HG03469 (cell line): Measurements from ENCODE around the gene FANCE.
"Not testable (repeated sequence)": the region's sequence is repeated elsewhere in the genome, so short reads cannot be mapped to it uniquely, and the experiment has no call there.

Source experiments
- ATAC-seq: cut with Tn5 transposase; IDR thresholded peaks from one replicate; pipeline ENCODE4 v1.9.1; 2021; ENCODE audit warnings: mild to moderate bottlenecking, moderate library complexity, moderate number of reproducible peaks; ENCODE audit not compliant: unreplicated experiment

FANCE gene

DNA sequence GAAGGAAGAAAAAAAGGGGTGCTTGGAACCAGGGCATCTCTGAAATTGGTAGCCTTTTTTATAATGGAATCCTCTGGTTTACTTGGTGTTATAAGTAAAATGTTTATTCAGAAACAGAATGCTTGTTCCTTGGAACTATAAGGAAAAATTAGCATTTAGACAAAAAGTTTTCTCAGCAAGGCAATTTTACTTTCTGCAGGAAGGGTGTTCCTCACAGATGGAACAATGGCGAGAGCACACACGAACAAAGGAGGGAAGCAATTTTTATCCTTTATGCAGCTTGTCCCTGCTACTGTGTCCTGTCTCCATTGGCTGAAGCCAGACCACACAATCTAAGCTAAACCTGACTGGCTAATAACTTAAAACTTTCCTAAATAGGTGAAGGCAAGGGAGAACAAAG lies 22.7 kb upstream of the FANCE start:
- ATAC-seq: no peak

DNA sequence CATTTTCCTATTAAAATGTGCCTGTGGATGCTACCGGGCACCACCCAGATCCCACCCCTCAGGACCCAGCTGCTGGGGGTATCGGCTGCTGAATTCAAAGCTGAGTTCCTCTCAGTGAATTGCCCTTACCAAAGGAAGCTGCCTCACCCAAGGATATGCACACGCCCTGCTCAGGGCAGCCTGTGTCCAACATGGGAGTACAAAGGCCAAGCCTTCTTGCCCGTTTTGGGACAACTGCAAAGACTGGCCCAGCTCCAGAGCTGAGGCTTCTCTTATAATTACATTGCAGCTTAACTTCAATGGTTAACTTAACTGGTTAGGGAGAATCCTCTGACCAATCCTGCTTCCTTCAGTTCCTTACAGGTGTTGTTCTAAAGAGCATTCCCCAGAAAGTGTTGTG lies 19.8 kb upstream of the FANCE start:
- ATAC-seq: no peak

DNA sequence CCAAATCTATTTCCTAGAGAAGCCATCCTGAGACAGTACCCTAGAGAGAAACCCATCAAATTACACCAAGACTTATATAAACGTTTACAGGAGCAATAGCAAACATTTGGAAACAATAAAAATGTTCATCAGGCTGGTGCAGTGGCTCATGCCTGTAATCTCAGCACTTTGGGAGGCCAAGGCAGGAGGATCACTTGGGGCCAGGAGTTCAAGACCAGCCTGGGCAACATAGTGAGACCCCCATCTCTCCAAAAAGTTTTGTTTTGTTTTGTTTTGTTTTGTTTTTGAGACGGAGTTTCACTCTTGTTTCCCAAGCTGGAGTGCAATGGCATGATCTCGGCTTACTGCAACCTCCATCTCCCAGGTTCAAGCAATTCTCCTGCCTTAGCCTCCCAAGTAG lies 19.4 kb upstream of the FANCE start:
- not testable (repeated sequence) for ATAC-seq

DNA sequence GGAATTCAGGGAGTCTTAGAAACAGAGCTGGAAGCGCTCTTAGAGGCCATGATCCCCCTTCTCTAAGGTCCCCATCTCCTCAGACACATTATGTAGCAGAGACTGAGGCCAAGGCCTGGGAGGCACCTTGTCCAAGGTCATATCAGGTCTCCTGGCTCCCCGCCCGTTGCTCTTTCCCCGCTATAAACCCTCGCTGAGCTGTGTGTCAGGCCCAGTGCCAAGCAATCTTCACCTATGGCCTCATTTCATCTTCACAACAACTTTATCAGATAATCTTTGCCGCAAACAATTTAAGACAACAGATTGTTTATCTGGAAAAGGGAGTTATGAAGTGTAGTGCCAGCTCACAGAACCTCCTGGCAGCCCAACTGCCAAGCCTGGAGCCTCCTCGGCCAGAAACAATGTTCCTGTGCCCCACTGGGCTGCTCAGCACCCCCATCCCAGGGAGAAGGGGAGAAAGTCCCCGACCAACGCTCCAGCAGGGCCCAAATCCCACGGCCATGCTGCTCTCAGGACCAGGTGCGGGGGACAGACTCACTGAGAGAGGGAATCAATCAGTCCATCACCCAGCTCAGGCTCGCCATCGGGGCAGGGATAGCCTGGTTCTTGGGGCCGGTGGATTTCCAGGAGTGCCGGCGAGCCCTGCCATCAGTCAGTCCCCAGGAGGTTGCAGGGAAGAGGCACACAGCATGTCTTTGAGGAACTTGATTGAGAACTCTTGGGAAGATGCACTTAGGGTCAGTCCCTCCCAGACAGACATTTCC lies 16.9 kb upstream of the FANCE start:
- no peak for ATAC-seq

DNA sequence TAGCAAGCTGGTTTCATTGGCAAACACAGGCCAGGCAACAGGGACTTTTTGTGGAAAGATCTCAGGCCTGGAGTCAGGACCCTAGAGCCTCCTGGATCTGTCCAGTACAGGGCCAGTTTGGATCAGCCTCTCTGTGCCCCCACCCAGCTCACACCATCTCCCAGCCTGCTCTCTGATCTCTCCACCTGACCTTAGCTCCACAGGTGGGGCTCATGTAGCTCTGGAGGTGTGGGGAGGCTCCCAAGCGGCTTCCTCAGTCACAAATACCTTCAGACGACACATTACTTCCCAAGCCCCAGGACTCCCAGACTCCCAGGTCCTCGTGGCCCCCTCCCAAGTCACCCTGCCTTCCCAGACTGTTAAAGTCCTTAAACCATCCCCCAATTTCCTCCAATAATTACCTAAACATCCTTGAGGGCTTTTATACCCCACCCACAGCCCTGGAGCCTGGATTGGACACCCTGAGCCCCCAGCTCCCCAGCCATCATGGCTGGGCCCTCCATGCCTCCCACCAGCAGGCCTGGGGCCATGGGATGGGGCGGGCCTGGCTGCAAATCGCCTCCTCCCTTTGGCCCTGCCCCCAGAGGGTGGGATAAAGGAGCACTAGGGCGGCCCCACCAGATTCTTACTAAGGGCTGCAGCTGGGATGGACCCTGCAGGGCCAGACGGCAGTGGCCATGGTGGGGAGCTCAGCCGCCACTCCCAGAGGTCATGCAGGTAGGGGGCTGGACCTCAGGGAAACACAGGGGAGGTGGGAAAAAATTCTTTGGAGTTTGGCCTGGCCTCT lies 15.9 kb upstream of the FANCE start:
- ATAC-seq: no peak

DNA sequence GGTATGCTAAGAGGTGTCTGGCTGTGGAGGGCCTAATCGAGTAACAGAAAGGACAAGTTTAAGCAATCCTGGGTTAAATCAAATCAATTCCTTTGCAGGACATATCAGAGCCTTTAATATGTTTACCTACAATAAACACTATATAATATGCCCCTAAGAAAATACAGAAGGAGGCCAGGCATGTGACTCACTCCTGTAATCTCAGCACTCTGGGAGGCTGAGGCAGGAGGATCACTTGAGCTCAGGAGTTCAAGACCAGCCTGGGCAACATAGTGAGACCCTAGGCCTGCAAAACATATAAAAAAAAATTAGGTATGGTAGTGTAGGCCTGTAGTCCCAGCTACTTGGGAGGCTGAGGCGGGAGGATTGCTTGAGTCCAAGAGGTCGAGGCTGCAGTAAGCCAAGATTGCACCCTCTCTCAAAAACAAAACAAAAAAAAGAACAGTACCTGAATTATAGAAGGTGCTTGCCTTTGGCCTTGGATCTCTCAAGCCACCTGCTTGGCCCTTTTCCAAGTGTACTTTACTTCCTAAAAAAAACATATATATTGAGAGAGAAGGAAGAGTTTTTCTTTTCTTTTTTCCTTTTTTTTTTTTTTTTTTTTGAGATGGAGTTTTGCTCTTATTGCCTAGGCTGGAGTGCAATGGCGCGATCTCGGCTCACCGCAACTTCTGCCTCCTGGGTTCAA lies 13.6 kb upstream of the FANCE start:
- ATAC-seq: not testable (repeated sequence)

DNA sequence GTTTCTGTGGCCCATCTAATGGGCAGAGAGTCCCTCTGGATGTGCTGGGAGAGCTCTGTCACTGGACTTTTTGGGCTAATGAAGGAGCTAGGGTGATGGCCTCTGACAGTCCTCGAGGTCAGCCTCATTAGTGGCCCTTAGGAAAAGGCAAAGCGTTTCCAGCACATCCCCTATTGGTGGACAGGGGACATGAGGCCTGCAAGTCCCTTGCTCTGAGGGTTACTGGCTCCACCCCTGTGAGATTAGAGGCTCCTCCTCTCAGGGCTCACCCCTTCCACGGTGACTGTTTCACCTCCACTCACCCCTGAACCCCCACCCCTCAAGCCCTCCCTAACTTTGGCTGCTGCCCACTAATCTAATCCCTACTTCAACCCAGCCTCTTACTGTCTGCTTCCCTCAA lies 12.8 kb upstream of the FANCE start:
- no peak for ATAC-seq

DNA sequence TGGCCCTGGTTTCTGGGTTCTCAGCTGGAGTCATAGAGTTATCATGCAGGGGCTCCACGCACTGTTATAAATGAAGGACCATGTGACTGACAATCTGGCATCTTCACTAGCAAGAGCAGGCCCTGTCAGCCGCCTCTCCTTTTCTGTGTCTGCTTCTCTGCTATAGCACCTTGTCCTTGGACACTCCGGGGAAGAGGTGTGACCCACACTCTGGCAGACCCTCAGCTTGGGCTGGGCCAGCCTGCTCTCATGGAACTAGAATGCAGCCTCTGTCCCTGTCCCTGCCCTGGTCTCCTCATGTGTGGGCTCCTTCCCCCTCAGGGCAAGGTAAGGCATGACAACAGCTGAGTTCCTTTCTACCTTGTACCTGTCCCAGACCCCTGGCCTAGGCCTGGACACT lies 10.9 kb upstream of the FANCE start:
- no peak for ATAC-seq

DNA sequence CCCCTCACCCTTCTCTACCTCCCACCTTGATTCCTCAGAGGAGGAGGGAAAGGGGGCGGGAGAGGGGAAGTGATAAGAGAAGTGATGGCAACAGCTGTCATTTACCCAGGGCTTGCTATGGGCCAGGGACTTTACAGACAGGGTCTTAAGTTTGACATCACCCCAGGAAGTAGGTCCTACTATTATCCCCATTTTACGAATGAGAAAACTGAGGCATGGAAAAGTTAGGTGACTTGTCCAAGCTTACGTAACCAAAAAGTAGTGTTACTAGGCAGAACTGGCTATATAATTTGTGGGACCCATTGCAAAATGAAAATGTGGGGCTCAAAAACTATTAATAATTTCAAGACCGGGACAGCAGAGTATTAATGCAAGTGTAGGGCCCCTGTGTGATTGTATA lies 10.5 kb upstream of the FANCE start:
- ATAC-seq: no peak

DNA sequence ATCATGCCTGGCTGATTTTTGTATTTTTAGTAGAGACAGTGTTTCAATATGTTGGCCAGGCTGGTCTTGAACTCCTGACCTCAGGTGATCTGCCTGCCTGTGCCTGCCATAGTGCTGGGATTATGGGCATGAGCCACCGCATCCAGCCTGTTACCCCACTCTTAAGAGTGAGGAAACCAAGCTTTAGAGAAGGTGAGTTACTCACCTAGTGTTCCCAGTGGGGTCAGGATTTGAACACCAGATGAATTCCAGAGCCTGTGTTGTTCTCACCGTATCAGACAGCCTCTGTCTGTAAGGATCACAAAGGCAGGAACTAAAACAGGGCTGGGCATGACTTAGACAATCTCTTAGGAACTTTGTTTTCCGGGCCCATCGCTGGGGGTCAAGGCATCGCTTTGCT lies 9.4 kb upstream of the FANCE start:
- no peak for ATAC-seq

DNA sequence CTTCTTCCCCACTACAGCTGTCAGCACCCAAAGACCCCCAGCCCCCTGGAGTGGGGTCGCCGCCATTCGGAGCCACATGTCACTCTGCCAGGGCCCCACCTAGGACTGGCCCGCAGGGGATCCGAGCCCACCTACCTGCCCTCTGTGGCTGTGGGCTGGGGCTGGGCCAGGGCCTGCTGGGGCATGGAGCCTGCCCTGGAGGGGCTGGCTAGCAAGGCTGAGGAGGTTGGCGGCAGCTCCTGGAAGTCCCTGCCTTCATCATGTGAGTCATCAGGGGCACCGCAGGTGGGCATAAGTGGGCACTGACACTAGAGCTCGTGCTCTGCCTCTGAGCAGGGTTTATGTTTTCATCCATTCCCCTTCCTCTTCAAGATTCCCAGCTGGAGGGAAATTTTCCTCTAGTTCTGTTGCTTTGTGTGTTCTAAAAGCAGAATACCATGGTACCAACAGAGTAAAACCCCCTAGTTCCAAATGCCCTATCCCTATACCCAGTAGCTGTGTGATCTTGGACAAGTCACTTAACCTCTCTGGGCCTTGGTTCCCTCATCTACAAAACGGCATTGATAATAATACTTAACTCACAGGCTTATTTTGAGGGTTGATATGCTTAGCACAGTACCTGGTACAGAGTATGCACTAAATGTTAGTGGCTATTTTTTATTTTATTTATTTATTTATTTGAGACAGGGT lies 8.7 kb upstream of the FANCE start:
- no peak for ATAC-seq

DNA sequence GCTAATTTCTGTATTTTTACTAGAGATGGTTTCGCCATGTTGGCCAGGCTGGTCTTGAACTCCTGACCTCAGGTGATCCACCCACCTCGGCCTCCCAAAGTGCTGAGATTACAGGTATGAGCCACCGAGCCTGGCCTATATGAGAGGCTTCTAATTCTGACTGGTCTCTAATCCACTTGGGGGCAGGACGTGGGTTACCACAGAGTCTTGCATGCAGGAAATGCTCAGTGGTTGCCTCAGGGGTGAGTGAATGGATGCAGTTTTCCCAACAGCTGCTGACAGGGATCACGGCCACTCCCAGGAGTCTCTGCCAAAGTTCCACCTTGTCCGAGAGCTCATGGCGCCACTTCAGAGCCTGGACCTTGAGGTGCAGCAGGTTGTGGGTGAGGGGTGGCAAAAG lies 6.4 kb upstream of the FANCE start:
- no peak for ATAC-seq

DNA sequence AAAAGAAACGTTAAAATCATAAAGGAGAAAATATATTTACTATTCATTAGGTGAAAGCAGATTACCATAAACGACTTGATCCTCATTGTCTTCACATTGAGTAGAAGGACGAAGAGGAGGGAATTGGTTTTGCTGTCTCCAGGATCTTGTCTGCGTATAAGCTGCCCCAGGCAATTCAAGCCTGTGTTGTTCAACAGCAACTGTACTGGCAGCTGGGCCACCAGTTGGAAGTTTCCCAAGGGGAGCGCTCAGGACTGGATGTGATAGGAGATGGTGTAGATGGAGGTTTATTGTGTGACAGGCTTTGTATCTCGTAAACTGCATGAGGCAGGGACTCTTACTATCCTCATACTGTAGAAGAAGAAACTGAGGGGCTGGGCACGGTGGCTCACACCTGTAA lies 3.9 kb upstream of the FANCE start:
- no peak for ATAC-seq

DNA sequence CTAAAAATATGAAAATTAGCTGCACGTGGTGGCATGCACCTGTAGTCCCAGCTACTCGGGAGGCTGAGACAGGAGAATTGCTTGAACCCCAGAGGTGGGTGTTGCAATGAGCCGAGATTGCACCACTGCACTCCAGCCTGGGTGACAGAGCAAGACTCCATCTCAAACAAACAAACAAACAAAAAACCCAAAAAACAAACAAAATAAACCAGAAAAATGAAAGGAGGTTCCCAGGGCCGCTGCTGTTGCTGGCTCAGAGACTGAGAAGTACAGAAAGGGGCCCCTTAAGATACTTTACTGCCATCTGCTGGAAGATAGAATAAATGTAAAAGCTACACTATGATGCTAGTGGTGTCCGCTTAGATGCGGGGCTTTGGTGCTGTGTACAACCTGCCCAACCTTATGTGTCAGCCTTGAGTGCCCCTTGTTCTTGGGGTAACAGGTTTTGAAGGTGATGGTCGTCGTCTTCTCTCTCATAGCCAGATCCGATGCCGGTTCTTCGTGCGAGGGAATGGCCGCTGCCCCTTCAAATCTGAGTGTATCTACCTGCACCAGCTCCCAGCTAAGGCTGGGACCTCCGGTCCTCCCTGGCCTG lies 2.8 kb upstream of the FANCE start:
- ATAC-seq: no peak

DNA sequence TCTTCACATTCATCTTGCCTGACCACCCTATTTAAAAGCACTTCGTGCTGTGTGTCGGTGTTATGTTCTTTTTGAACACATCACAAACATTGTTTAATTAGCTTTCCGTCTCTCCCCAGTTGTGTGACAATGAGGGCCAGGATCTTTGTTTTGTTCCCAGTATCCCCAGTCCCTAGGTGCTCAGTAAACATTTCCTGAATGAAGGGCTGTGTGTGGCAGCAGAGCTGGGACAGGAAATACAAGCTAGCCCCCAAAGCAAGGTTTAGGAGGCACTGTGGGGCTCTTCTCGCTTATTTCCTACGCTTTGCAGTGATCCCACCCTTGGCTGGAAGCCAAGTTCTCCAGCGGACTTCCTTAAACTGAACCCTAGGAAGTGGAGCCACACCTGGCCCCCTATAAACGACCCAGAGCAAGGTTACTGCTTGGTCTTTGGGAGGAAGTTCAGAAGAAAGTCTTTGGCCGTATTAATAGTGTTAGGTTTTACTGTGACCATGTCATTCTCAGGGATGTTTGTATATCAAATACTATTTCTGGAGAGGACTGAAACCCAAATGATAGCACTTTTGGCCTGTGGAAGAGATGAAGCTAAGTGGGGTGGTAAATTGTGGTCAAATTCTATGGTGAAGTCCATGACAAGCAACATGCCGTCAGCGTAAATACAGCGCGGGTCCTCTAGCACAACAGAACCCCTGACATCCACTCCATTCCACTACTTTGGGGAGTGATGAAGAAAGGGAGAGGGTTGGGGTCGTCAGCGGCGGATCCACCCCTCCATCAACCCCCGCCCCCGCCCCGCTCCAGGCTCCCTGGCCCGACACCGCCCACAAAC lies 570 bp upstream of the FANCE start:
- ATAC-seq: no peak

DNA sequence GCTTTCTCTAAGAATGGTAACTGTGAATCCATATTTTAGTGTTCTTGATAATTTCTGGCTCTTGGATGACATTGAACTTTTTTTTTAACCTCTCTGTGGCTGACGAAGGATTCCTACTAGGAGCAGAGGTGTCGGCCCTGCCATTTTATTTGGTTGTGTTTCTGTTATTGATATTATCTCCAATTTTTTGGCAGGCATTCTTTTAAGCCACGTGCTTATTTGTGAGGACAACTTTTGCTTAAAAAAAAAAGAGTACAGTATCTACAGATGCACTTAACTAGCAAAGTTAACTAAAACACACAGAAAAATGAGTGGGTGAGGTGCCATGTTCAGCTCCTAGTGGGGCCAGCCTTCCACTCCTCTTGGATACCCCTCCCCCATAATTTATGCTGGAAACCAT lies 1.1 kb downstream of the FANCE start:
- ATAC-seq: no peak

DNA sequence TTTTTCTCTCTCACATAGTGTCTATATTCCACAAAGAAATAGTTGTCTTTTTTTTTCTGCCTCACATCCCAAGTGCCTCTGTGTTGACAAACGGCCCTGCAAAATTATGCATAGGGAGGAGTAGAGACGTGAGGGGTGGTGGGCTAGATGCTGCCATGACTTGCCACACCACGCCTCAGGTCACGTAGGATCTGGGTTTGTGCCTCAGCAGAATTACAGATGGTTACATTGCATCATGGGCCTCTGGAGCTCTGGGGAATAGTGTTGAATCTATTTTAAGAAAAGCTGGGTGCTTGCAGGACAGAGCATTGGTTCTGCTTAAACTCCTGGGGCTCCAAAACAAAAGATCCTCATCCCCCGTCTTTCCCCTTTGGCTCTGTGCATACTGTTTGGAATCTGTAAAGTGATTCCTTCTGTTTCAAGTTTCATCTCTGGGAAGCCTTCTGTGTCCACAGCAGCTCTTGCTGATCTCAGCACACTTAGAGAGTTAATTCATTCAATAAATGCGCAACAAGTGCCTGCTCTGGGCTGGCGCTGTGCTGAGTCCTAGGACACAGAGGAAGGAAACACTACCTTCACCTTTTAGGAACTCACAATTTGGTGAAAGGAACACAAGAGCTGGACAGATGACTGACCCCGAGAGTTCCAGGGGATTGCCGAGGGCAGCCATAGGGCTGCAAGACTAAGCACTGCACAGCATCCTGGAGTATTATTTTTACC lies 2.4 kb downstream of the FANCE start:
- ATAC-seq: no peak

DNA sequence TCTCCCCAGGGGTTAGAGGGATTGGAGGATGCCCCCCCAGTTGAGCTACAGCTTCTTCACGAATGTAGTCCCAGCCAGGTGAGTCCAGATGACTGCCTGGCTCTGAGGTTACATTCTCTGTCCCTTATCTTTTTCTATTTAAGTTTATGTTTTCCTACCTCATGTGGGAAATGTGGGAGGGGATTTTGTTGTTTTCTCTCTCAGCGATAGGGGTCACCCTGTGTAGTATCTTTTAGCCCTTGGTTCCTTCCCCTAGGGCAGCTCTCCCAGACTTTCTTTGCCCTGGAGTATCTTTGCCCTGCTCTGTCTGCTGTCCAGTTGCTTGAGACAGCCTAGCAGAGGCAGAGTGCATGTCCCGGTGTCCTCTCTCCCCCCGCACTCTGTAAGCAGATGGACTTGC lies 5.8 kb downstream of the FANCE start:
- ATAC-seq: no peak

DNA sequence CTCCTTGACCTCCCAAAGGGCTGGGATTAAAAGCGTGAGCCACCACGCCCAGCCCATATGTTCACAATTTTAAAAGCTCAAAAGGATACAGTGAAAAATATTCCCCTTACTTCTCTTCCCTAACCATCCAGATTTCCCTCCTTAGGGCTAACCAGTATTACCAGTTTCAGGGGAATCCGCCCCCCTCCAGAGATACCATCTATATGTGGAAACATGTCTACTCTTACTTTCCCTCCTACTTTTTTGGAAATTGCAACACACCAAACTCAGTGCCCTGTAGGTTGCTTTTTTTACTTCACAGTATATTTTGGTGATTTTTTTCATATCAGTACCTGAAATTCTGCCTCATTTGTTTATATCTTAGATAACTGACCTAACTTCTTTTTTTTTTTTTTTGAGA lies 9.1 kb downstream of the FANCE start:
- ATAC-seq: no peak
